Bronchial epithelial cell (primary cell): ENCODE data around the gene ABCC8. TPM values are rescaled to one million over a fixed set of nuclear protein-coding genes. Genes with fewer than 3 reads are reported as not detected.

ENCODE experiments used
- DNase-seq: peaks from one replicate; pipeline ENCODE4 v3.0.0-alpha.2; 2010; ENCODE audit warnings: low read depth
- FAIRE-seq: peaks from 2 replicates; lab custom pipeline; 2011; peaks lifted over from hg19 to GRCh38; lab: Jason Lieb, UNC
- H3K27me3 ChIP-seq: 2 replicates; pipeline ENCODE4 v1.5.1; 2011; ENCODE audit warnings: low read length; ENCODE audit not compliant: control insufficient read depth, insufficient read depth
- H3K36me3 ChIP-seq: 2 replicates; pipeline ENCODE4 v1.5.1; 2011; ENCODE audit warnings: low read length; ENCODE audit not compliant: control insufficient read depth, insufficient read depth
- H3K4me3 ChIP-seq: 2 replicates; pipeline ENCODE4 v1.5.1; 2011; ENCODE audit warnings: mild to moderate bottlenecking, low read depth, low read length, control low read depth
- CTCF ChIP-seq: IDR thresholded peaks from 2 replicates; pipeline ENCODE4 v1.5.1; 2011; ENCODE audit warnings: mild to moderate bottlenecking, moderate library complexity, low read length, control low read depth, inconsistent platforms; ENCODE audit not compliant: insufficient read depth, severe bottlenecking
- total RNA-seq: library from RNA; depleted of rRNA; stranded (reverse); fragments of >200 nt; gene quantifications from 2 replicates; pipeline ENCODE4 v1.2.1, GENCODE V29; 2014

ABCC8 gene
- total RNA-seq, 1 donor from 2014 or later = not detected

- H3K27me3 ChIP-seq = peaks cover 24% of the 10 kb centered on the region
- FAIRE-seq = no peak
- no peak overlapping the region for H3K4me3 ChIP-seq
- no peak for DNase-seq
- no peaks in the 10 kb centered on the region for H3K36me3 ChIP-seq
- no peak for TF ChIP-seq CTCF
Observed at GRCh38 chr11:17477084-17477333, 364 bp upstream of the ABCC8 start.

GRCh38 chr11:17475666-17476316 is 854 bp downstream of the ABCC8 start:
- peaks cover 24% of the 10 kb centered on the region for H3K27me3 ChIP-seq
- no peaks in the 10 kb centered on the region for H3K36me3 ChIP-seq
- no peak for DNase-seq
- FAIRE-seq = no peak
- no peak overlapping the region for H3K4me3 ChIP-seq
- no peak for TF ChIP-seq CTCF

GRCh38 chr11:17473071-17473744 is 3.4 kb downstream of the ABCC8 start:
- Histone ChIP-seq H3K27me3 (peaks cover 24% of the 10 kb centered on the region), H3K36me3 (no peaks in the 10 kb centered on the region), H3K4me3 (no peak overlapping the region)
- peak; percentile 32 for DNase-seq
- no peak for TF ChIP-seq CTCF
- FAIRE-seq = no peak

GRCh38 chr11:17472467-17472866 is 4.2 kb downstream of the ABCC8 start:
- DNase-seq (no peak), FAIRE-seq (no peak)
- H3K36me3 ChIP-seq = no peaks in the 10 kb centered on the region
- H3K4me3 ChIP-seq = no peak overlapping the region
- no peak for TF ChIP-seq CTCF
- peaks cover 20% of the 10 kb centered on the region for H3K27me3 ChIP-seq

GRCh38 chr11:17471501-17471900 is 5.1 kb downstream of the ABCC8 start:
- H3K27me3 ChIP-seq = peaks cover 14% of the 10 kb centered on the region
- no peak for DNase-seq
- no peak for FAIRE-seq
- no peak for TF ChIP-seq CTCF
- no peak overlapping the region for H3K4me3 ChIP-seq
- no peaks in the 10 kb centered on the region for H3K36me3 ChIP-seq

- no peak for FAIRE-seq
- H3K27me3 ChIP-seq = peaks cover 6% of the 10 kb centered on the region
- TF ChIP-seq CTCF = no peak
Observed at GRCh38 chr11:17469998-17470397, 6.6 kb downstream of the ABCC8 start.

More at GRCh38 chr11:17469998-17470397, 6.6 kb downstream of the ABCC8 start:
- DNase-seq = no peak
- no peaks in the 10 kb centered on the region for H3K36me3 ChIP-seq
- no peak overlapping the region for H3K4me3 ChIP-seq
